Endothelial cell of umbilical vein (primary cell): ENCODE results near the gene ATP6V0C. TPM values are rescaled to one million over a fixed set of nuclear protein-coding genes. Genes with fewer than 3 reads are reported as not detected.

ENCODE experiments used
- BruUV-seq: library from RNA; stranded (reverse); fragments of 400-500 nt; replicated peaks from 2 replicates; lab custom pipeline; 2021; lab: Mats Ljungman, UMichigan
- CTCF ChIA-PET: fragments of 300-600, 350-600 bp; sonication (Branson Sonifier 250); formaldehyde crosslinking; loops from one replicate; lab custom pipeline; 2021; ENCODE audit warnings: antibody characterized with exemption, inconsistent platforms; lab: Charles Lee
- POLR2A ChIA-PET: fragments of 300-600, 350-600 bp; sonication (Branson Sonifier 250); formaldehyde crosslinking; loops from one replicate; lab custom pipeline; 2021; ENCODE audit warnings: antibody characterized with exemption, inconsistent platforms; lab: Charles Lee
- DNase-seq: peaks from one replicate; pipeline ENCODE4 v3.0.0-alpha.2; 2011; ENCODE audit warnings: low read depth, low spot score
- FAIRE-seq: peaks from 2 replicates; lab custom pipeline; 2011; peaks lifted over from hg19 to GRCh38; lab: Jason Lieb, UNC
- H2AFZ ChIP-seq: 2 replicates; pipeline ENCODE4 v1.6.0; 2012; ENCODE audit warnings: low read depth, low read length, control low read depth, inconsistent platforms
- H3K27ac ChIP-seq: 2 replicates; pipeline ENCODE4 v1.5.1; 2011; ENCODE audit warnings: low read depth, mild to moderate bottlenecking, control low read depth, low read length, moderate library complexity; ENCODE audit not compliant: insufficient read depth
- H3K27me3 ChIP-seq, 2 experiments: 2 replicates each; pipeline versions ENCODE4 v1.6.0 to v1.6.1; 2011; ENCODE audit warnings: low read length in 2 of 2, mixed read lengths in 1 of 2; ENCODE audit not compliant: control insufficient read depth in 2 of 2, insufficient read depth in 2 of 2
- H3K36me3 ChIP-seq, 2 experiments: 2 replicates in 1 of 2; 3 replicates in 1 of 2; pipeline ENCODE4 v1.5.1; 2011; ENCODE audit warnings: low read length in 2 of 2, mild to moderate bottlenecking in 1 of 2, moderate library complexity in 1 of 2; ENCODE audit not compliant: control insufficient read depth in 2 of 2, insufficient read depth in 2 of 2; ENCODE audit errors: extremely low read depth in 1 of 2
- H3K4me1 ChIP-seq: 3 replicates; pipeline ENCODE4 v1.5.1; 2011; ENCODE audit warnings: mild to moderate bottlenecking, low read length; ENCODE audit not compliant: control insufficient read depth, insufficient read depth; ENCODE audit errors: extremely low read depth
- H3K4me2 ChIP-seq: 2 replicates; pipeline ENCODE4 v1.6.1; 2011; ENCODE audit warnings: low read length, control low read depth, mixed read lengths; ENCODE audit not compliant: insufficient read depth
- H3K4me3 ChIP-seq, 3 experiments: fragments of 200-600 bp in 1 of 3; sonication (generic), shearing (Covaris generic) in 1 of 3; replicated peaks in 1 of 3; 2 replicates each; pipeline ENCODE4 v1.5.1; 2011 to 2016; ENCODE audit warnings: control low read depth in 3 of 3, low read length in 3 of 3, mild to moderate bottlenecking in 2 of 3, inconsistent platforms in 1 of 3, low read depth in 1 of 3, moderate library complexity in 1 of 3; ENCODE audit not compliant: insufficient read depth in 1 of 3
- H3K79me2 ChIP-seq: 2 replicates; pipeline ENCODE4 v1.6.0; 2012; ENCODE audit warnings: low read length, inconsistent platforms; ENCODE audit not compliant: control insufficient read depth, insufficient read depth
- H3K9ac ChIP-seq: replicated peaks from 2 replicates; pipeline ENCODE3; 2011; ENCODE audit warnings: low read length, control low read depth; ENCODE audit not compliant: insufficient read depth; ENCODE audit errors: extremely low read depth
- H3K9me1 ChIP-seq: replicated peaks from 3 replicates; pipeline ENCODE4 v1.6.0; 2011; ENCODE audit warnings: mild to moderate bottlenecking, low read length; ENCODE audit not compliant: control insufficient read depth, insufficient read depth; ENCODE audit errors: extremely low read depth
- H3K9me3 ChIP-seq: replicated peaks from 2 replicates; pipeline ENCODE4 v1.5.1; 2012; ENCODE audit warnings: low read length, inconsistent platforms; ENCODE audit not compliant: control insufficient read depth, insufficient read depth
- H4K20me1 ChIP-seq: replicated peaks from 2 replicates; pipeline ENCODE3; 2011; ENCODE audit warnings: mild to moderate bottlenecking, low read length; ENCODE audit not compliant: control insufficient read depth, insufficient read depth; ENCODE audit errors: extremely low read depth
- CTCF ChIP-seq, 2 donors: IDR thresholded peaks; 1 replicate in 1 of 2; 2 replicates in 1 of 2; pipeline ENCODE4 v1.5.1; 2011; ENCODE audit warnings: low read length in 2 of 2, mild to moderate bottlenecking in 2 of 2, moderate library complexity in 2 of 2, control low read depth in 1 of 2, inconsistent platforms in 1 of 2, low read depth in 1 of 2; ENCODE audit not compliant: insufficient read depth in 1 of 2; ENCODE audit errors: extremely low read depth in 1 of 2
- EZH2 ChIP-seq: IDR thresholded peaks from 2 replicates; pipeline ENCODE4 v1.6.1; 2012; ENCODE audit warnings: borderline replicate concordance, low read depth, mild to moderate bottlenecking, moderate library complexity, low read length, inconsistent platforms; ENCODE audit not compliant: severe bottlenecking
- FOS ChIP-seq: IDR thresholded peaks from 2 replicates; pipeline ENCODE4 v1.6.1; 2011; ENCODE audit warnings: mild to moderate bottlenecking, low read length, moderate library complexity, borderline replicate concordance; ENCODE audit not compliant: insufficient read depth
- GATA2 ChIP-seq: IDR thresholded peaks from 2 replicates; pipeline ENCODE4 v1.7.0; 2011; ENCODE audit warnings: low read depth, mild to moderate bottlenecking, moderate library complexity, mixed read lengths, low read length; ENCODE audit not compliant: insufficient read length, insufficient read depth
- JUN ChIP-seq: IDR thresholded peaks from 2 replicates; pipeline ENCODE4 v1.6.1; 2011; ENCODE audit warnings: borderline replicate concordance, low read depth; ENCODE audit not compliant: insufficient read length, insufficient read depth
- POLR2A ChIP-seq: IDR thresholded peaks from 2 replicates; pipeline ENCODE4 v1.6.1; 2012; ENCODE audit warnings: low read depth, mild to moderate bottlenecking, control low read depth, low read length
- POLR2AphosphoS5 ChIP-seq: IDR thresholded peaks from 2 replicates; pipeline ENCODE4 v1.6.1; 2012; ENCODE audit warnings: low read depth, mild to moderate bottlenecking, control low read depth, low read length, moderate library complexity; ENCODE audit not compliant: insufficient read depth
- dilution Hi-C: fragments of 300-500 bp; cut with MboI; formaldehyde crosslinking; loops from one replicate; pipeline ENCODE4 v1.15.0; 2019; ENCODE audit warnings: low sequenced_read_pairs; ENCODE audit not compliant: extremely low pct_ligation_motif_present
- intact Hi-C: fragments of 100-400 bp; cut with micrococcal nuclease; formaldehyde crosslinking; loops from one replicate; pipeline ENCODE4 v1.10.0; 2022
- polyA plus RNA-seq, 4 experiments: library from polyadenylated mRNA; depleted of rRNA in 3 of 4; stranded (reverse) in 3 of 4; unstranded in 1 of 4; fragments of >200 nt; gene quantifications; 2 replicates each; pipeline versions ENCODE4 v1.2.1 to v1.2.3, GENCODE V29; 2011 to 2012; ENCODE audit warnings: missing spikeins in 1 of 4
- total RNA-seq: library from RNA; stranded (reverse); gene quantifications from 2 replicates; pipeline ENCODE4 v1.2.3, GENCODE V29; 2021

The ATP6V0C gene
- total and polyA plus RNA-seq, 2 donors (not counting 3 experiments of a cell fraction or from before 2014, with no cell fraction given), result 146 to 194 TPM

- no peaks in the 10 kb centered on the region for H3K9me3 ChIP-seq
- BruUV-seq, result no TSS peak
- H3K9me1 ChIP-seq, result no peaks in the 10 kb centered on the region
- peaks cover 6% of the 10 kb centered on the region for H3K79me2 ChIP-seq
- no peak overlapping the region for H2AFZ ChIP-seq
- H3K4me3 ChIP-seq, result no peak overlapping the region
- peaks cover 0 to 10% of the 10 kb centered on the region in 2 experiments for H3K36me3 ChIP-seq
- H3K4me1 ChIP-seq, result no peaks in the 10 kb centered on the region
- TF ChIP-seq POLR2AphosphoS5, result no peak
- TF ChIP-seq CTCF (IDR thresholded peaks at IDR 0.05; ENCODE audit: extremely low read depth in 1 of 2, insufficient read depth in 1 of 2, low read depth in 1 of 2, low read length in 2 of 2), result no peak
- TF ChIP-seq EZH2, result no peak
- TF ChIP-seq POLR2A, result no peak
- no peak for TF ChIP-seq GATA2
- no peak for TF ChIP-seq JUN
- no peak for TF ChIP-seq FOS
- ChIA-PET CTCF (interaction anchor here (1.6 kb wide), 1 partner anchor 9 kb away, joined by 8 read pairs; no protein-coding TSS in a partner anchor), POLR2A (no interaction called here)
- DNase-seq, result no peak
- H3K27me3 ChIP-seq, result no peaks in the 10 kb centered on the region
- no peaks in the 10 kb centered on the region for H4K20me1 ChIP-seq
- intact Hi-C loops, result no loop called here
- no peak for FAIRE-seq
- no peak overlapping the region for H3K27ac ChIP-seq
- dilution Hi-C loops, result no loop called here
- H3K9ac ChIP-seq, result no peak overlapping the region
- H3K4me2 ChIP-seq, result no peak overlapping the region
Measured at GRCh38 chr16:2492292-2492691, 21.5 kb upstream of the ATP6V0C start.
